T-helper 2 cell (primary cell): ENCODE measurements around the gene HEXIM2.

ENCODE experiments used
- DNase-seq, 5 experiments: peaks; one replicate each; pipeline versions ENCODE4 v3.0.0 to v3.0.0-alpha.2; 2012 to 2022

HEXIM2 gene

DNA sequence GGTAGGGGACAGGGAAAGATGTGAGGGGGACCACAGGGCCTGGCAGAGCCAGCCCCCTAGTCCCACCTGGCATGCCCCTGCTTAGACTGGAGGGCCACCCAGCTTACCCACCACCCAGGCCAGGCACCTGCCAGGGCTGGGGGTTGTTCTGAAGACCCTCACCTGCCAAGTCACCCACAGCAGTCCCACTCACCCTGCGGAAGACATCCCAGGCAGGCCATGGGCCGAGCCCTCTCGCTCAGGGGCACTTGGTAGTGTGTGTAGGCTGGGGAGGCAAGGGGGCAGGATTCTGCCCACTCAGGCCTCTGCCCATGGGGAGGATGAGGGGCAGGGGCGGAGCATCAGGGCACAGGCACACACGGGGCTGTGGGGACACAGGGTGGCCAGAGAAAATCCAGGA is 33.3 kb upstream of the HEXIM2 start:
- DNase-seq, result no peak

DNA sequence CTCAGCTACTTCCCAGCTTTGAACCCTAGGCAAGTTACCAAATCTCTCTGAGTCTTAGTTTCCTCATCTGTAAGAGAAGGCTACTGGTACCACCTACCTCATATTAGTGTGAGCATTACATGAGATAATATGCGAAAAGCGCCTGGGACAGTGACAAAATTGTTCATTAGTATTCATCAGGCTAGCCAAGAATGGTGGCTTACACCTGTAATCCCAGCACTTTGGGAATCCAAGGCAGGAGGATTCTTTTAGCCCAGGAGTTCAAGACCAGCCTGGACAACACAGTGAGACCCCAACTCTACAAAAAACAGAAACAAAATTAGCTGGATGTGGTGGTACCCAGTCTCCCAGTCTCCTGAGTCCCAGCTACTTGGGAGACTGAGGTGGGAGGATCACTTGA is 32.7 kb upstream of the HEXIM2 start:
- DNase-seq, result no peak

DNA sequence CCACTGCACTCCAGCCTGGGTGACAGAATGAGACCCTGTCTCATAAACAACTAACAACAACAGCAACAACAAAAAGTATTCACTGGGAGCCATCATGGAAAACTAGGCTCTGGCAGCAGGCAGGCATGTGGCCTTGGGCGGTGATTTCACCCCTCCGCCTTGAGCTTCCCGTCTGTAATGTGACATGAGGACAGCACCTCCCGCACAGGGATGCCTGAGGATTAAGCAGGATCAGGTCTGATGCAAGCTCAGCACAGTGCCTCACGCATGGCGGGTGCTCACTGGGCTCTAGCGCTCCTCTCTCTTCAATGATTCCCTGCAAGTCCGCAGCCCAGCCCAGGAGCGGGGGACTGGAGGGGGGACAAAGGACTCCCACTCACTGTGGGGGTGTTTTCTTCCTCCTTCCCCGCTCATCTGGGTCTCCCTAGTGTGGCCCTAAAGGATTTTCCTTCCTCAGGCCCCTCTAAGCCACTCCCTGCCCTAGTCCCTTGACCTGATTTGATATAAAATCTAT is 32.2 kb upstream of the HEXIM2 start:
- no peak for DNase-seq

GRCh38 chr17:45129940-45130680 is 31.6 kb upstream of the HEXIM2 start:
- no peak for DNase-seq

DNA sequence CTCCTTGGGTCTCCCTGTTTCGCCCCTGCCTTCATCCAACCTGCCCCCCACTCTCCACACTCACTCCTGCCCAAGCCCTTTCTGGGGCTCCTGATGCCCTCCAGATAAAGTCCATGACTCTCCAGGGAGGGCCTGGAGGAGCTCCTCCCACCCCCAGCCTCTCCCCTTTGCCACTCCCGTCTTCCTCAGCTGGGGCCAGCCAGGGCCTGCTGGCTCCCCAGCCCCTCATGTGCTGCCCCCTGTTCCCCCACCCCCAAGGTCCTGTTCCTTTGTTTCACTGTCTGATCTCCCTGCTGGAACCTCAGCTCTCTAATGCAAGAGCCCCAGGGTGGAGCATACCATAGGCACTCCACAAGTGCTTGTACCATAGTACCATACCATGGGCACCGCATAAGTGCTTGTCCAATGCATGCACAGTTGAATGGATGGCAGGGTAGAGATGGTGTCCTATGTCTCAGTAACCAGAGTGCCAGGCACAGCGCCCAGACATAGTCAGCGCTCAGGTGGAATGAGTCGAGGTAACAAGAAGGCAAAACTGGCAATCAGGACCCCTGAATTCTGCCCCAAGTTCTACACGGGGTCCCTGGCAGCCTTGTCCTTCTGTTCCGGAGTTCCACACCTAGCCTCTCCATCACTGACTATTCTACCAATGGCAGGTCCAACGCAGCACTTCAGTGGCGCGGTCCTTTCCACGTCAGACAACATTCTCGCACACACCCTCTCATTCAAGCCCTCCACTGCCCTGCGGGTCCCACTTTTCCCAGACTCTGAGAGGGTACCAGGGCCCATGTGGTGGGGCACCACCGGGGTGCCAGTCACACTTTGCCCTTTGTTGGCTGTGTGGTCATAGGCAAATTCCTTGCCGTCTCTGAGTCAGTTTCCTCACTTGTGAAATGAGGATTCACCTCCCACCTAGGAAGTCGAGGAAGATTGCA is 30.7 kb upstream of the HEXIM2 start:
- no peak for DNase-seq

- peak; percentile 24 to 42 (median 29) for DNase-seq
These were observed 29.9 kb upstream of the HEXIM2 start for GRCh38 chr17:45131616-45132319.

DNA sequence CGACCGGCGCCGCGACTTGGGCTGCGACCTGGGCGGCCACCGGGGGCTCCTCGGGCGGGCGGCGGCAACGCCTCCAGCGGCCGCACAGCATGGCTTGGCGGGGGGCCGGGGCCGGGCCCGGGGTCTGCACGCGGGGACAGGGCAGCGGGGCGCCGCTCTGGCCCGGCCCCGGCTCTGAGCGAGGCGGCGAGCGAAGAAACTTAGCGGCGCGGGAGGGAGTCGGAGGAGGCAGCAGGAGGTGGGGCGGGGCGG is 29.4 kb upstream of the HEXIM2 start, which contains the start of gene PLCD3:
Gene PLCD3 (minus strand): TSS at position 196 of the 252 bp plus-strand sequence. CDS start 105 bp downstream, at position 91.
- no peak for DNase-seq

DNA sequence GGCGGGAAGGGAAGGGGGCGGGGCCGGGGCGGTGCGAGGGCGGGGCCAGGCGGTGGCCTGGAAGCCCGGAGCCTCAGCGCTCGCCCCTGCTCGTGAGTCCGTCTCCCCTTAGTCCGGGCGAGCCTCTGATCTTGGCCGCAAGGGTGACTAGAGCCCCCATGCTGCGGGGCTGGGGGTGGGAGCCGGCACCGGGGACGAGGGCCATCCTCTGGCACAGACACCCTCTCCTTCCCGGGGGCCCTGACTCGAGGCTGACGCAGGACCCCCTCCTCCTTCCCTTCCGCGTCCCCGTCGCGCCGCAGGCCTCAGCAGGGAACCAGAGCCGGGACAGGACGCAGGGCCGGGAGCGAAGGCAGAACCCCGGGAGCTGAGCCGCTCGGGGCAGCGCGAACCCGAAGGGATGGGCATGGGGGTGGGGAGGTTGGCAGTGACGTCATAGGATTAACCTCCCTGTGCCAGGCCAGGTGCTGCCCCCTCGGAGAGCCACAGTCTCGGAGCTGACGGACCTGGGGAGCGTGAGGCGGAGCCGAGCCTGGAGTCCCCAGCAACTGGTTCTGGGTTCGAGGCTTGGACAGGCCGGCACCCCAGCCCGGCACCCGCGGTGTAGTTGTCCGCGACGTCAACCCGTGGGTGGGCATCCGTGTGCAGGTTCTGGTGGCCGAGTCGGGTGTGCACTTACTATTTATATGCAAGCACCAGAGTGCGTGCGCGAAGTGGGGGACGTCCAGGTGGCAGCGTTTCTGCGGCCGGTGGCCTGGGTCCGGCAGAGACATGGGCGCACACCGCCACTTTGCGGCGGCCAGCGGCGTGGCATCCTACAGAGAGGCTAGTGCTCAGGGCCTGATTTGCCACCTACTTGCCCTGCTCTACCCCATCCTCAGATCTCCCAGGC is 28.9 kb upstream of the HEXIM2 start:
- DNase-seq, result peak; percentile 52 to 72 (median 61)

DNA sequence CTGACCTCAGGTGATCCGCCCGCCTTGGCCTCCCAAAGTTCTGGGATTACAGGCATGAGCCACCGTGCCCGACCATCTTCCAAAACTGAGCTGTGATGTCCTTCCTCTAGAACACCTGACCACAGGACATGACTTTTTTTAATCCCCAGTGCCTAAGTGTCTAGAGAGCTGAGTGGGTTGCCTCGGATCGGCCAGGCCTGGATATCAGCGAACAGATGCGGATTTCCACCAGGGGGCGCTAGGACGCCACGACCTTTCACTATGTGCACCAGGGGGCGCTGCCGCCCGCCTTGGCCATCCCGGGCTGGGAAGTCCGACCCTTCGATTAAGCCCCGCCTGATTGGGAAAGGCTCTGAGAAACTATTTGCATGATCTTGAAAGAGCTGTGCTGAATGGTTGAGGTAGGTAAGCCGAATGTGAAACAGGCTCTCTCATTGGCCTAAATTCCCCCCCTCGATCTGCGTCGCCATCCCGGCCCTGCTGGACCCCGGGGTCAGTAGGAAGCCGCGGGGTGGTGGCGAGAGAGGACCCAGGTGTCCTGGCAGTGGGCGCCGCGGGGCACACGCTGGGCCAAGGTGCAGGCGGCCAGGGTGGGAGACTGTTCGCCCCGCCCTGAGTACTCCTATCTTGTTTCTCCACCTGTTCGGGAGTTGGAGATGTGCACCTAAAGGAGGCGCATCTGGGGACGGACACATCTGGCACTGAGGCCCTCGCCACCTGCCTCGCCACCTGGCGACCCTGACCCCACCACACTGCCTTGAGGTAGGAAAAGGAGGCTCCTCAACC is 26.3 kb upstream of the HEXIM2 start, which contains the start of gene ACBD4:
Gene ACBD4 (plus strand): TSS at position 496 of the 786 bp plus-strand sequence. CDS start 458 bp downstream, outside the sequence.
- DNase-seq, result peak; percentile 93 to 96 (median 95)

GRCh38 chr17:45135978-45136791 is 25.5 kb upstream of the HEXIM2 start:
- DNase-seq, result no peak

GRCh38 chr17:45136846-45137560 is 24.7 kb upstream of the HEXIM2 start:
- no peak for DNase-seq

DNA sequence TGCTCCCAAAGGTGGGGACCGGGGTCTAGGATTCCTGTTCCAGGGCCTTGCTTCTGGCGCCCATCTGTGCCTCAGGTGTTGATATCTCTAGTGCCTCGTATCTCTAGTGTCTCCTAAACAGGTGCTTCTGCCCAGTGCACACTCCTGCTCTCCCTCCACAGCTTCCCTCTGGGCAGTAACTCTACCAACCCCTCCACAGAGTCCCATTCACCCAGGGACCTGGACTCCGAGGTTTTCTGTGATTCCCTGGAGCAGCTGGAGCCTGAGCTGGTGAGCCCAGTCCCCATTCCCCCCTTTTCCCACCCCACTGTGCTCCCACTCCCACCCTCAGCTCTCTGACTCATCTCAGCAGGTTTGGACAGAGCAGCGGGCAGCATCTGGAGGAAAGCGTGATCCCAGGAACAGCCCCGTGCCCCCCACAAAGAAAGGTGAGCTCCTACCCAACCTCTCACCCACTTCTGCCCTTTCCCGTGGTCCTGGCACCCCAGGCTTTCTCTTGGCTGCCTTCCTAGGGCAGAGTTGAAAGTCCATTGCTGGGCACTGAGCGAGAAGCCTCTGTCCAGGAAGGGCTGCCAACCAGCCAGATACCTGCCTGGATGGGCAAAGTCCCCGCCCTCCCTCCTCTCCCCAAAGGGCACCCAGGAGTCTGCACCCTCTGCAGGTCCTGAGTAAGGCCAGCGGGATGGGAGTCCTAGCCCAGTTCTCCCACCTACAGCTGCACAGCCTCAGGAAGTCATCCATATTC is 23.9 kb upstream of the HEXIM2 start:
- DNase-seq, result no peak

GRCh38 chr17:45138911-45139532 is 22.7 kb upstream of the HEXIM2 start:
- no peak for DNase-seq

GRCh38 chr17:45139533-45139920 is 22.1 kb upstream of the HEXIM2 start:
- DNase-seq, result no peak

DNA sequence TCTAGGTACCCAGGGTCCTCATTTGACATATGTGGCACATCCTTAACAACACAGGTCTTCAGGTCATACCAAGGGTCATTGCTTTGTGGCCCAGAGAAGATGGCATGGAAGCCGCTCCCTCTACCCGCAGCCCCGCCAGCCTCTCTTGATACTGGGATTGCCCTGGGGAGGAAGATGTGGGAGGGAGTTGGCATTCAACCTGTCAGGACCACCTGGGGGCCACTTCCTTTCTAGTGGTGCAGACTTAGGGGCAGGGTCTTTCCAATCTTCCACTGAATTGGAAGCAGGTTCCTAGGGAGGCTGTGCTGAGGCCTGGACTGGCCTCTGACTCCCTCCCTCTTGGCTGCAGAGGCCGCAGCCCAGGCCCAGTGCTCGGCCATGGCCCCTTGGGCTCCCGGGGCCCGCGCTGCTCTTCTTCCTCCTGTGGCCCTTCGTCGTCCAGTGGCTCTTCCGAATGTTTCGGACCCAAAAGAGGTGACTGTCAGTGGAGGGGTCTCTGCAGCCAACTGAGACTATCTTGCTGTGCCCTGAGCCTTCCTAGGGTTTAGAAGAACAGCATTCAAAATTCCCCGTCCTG is 18.5 kb upstream of the HEXIM2 start:
- DNase-seq, result no peak

- no peak for DNase-seq
These were observed 17.9 kb upstream of the HEXIM2 start for GRCh38 chr17:45143767-45144198.

DNA sequence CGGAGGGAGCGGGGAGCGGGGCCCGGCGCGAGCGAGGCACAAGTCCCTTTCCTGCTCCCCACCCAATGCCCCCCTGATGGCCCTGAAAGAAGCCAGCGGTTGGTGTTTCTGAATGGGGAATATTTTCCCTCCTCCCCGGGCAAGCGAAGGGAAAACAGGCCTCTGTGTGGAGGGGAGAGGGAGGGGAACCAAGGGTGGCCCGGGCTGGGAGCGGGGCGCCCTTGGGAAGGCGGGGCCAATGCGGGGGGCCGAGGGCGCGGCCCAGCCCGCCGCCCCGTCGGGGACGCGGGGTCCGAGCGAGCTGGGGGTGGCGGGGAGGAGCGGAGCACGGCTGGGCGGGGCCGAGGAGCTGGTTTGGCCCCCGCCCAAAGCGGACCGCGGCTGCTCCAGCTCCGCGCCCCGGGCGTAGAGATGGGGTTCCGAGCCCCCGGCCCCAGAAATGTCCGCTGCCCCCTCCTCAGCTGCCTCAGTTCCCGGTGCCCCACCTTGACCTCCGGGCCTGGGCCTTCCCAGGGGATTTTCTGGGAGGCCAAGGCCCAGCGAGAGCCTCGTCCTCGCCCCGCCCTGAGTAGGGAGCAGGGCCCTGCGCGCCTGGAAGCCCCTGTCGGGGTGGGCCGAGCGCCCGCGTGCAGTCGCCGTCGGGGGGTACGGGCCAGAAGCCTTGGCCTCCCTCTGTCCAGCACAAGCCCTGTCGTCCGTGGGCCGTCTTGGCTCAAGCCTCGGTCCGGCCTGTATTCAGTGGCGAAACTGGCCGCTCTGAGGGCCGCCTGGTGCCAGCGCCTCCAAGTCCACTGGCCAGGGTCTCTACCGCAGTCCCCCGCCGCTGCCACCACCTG is 17.3 kb upstream of the HEXIM2 start:
- DNase-seq, result no peak
